GM12878 (cell line): ENCODE measurements around the gene ZNF354B. TPM values are rescaled to one million over a fixed set of nuclear protein-coding genes. Genes with fewer than 3 reads are reported as not detected.
"Not testable (repeated sequence)": the region's sequence is repeated elsewhere in the genome, so short reads cannot be mapped to it uniquely, and the experiment has no call there.

Experiments used
- ATAC-seq: fragments of 200-7000 bp; cut with Tn5 transposase; 3 replicates; pipeline ENCODE4 v1.9.1; 2020; ENCODE audit warnings: mild to moderate bottlenecking, moderate library complexity
- BruUV-seq: library from RNA; stranded (reverse); fragments of 400-500 nt; replicated peaks from 2 replicates; lab custom pipeline; 2021; lab: Mats Ljungman, UMichigan
- CTCF ChIA-PET: fragments of 300-600 bp; sonication (Branson Sonifier 250); formaldehyde crosslinking; extraction: SDS; loops from one replicate; lab custom pipeline; 2021; ENCODE audit warnings: inconsistent platforms; lab: Yijun Ruan, JAX
- POLR2A ChIA-PET: fragments of 350-600 bp; formaldehyde crosslinking; extraction: SDS; loops from one replicate; lab custom pipeline; 2021; ENCODE audit warnings: inconsistent platforms; lab: Charles Lee
- RAD21 ChIA-PET: fragments of 300-600 bp; sonication (Branson Sonifier 250); formaldehyde crosslinking; loops from one replicate; lab custom pipeline; 2023; ENCODE audit warnings: antibody characterized with exemption; ENCODE audit not compliant: unreplicated experiment; lab: Charles Lee
- SMC1A ChIA-PET: fragments of 300-600 bp; sonication (Branson Sonifier 250); formaldehyde crosslinking; loops from one replicate; lab custom pipeline; 2023; ENCODE audit not compliant: unreplicated experiment, uncharacterized antibody; lab: Charles Lee
- DNase-seq: peaks from one replicate; pipeline ENCODE4 v3.0.0-alpha.2; 2011; ENCODE audit warnings: low read depth, low spot score
- FAIRE-seq: peaks from 3 replicates; lab custom pipeline; 2011; peaks lifted over from hg19 to GRCh38; lab: Jason Lieb, UNC
- H2AFZ ChIP-seq: 2 replicates; pipeline ENCODE4 v1.6.0; 2011; ENCODE audit warnings: low read depth, low read length, control low read depth; ENCODE audit not compliant: control insufficient read depth
- H3K27ac ChIP-seq: 2 replicates; pipeline ENCODE4 v1.5.1; 2011; ENCODE audit warnings: control low read depth; ENCODE audit not compliant: control insufficient read depth, insufficient read depth
- H3K27me3 ChIP-seq, 2 experiments: replicated peaks in 1 of 2; 2 replicates each; pipeline versions ENCODE4 v1.6.0 to v1.6.1; 2011; ENCODE audit warnings: low read length in 1 of 2; ENCODE audit not compliant: control insufficient read depth in 2 of 2, insufficient read depth in 2 of 2
- H3K36me3 ChIP-seq, 2 experiments: 2 replicates each; pipeline ENCODE4 v1.5.1; 2011; ENCODE audit warnings: low read length in 1 of 2; ENCODE audit not compliant: control insufficient read depth in 2 of 2, insufficient read depth in 2 of 2
- H3K4me1 ChIP-seq: 2 replicates; pipeline ENCODE4 v1.6.1; 2011; ENCODE audit warnings: mild to moderate bottlenecking, low read length, moderate library complexity, mixed read lengths; ENCODE audit not compliant: control insufficient read depth, insufficient read depth
- H3K4me2 ChIP-seq: 2 replicates; pipeline ENCODE4 v1.6.0; 2011; ENCODE audit warnings: control low read depth; ENCODE audit not compliant: control insufficient read depth, insufficient read depth
- H3K4me3 ChIP-seq: fragments of 200-600 bp; sonication (generic); 2 replicates; pipeline ENCODE4 v1.5.1; 2016
- H3K79me2 ChIP-seq: 2 replicates; pipeline ENCODE4 v1.6.0; 2011; ENCODE audit warnings: low read length; ENCODE audit not compliant: control insufficient read depth, insufficient read depth
- H3K9ac ChIP-seq: 2 replicates; pipeline ENCODE4 v1.8.0; 2011; ENCODE audit warnings: low read length, control low read depth, mixed read lengths; ENCODE audit not compliant: control insufficient read depth, insufficient read depth
- H3K9me3 ChIP-seq: replicated peaks from 3 replicates; pipeline ENCODE4 v1.5.1; 2011; ENCODE audit warnings: mild to moderate bottlenecking, low read length; ENCODE audit not compliant: control insufficient read depth, insufficient read depth
- H4K20me1 ChIP-seq: 2 replicates; pipeline ENCODE4 v1.6.0; 2011; ENCODE audit not compliant: control insufficient read depth, insufficient read depth
- ZNF207 ChIP-seq: fragments of 450-650 bp; IDR thresholded peaks from 2 replicates; pipeline ENCODE4 v1.6.1; 2014; ENCODE audit warnings: antibody characterized with exemption, mild to moderate bottlenecking, borderline replicate concordance
- WGBS: methylation state at CpG from one replicate; pipeline ENCODE4 v1.1.6; 2016; ENCODE audit warnings: low lambda C conversion rate; ENCODE audit not compliant: insufficient replicate concordance, insufficient coverage; ENCODE audit errors: missing lambda C conversion rate; 5-methylcytosine and 5-hydroxymethylcytosine counted together
- in situ Hi-C: fragments of 300-500 bp; cut with MboI; formaldehyde crosslinking; loops from 9 replicates; pipeline ENCODE4 v1.14.3; 2018; ENCODE audit warnings: mixed read lengths
- intact Hi-C: fragments of 100-400 bp; cut with micrococcal nuclease; formaldehyde crosslinking; loops from one replicate; pipeline ENCODE4 v1.14.2; 2022; ENCODE audit not compliant: unreplicated experiment
- polyA plus RNA-seq, 11 experiments: library from polyadenylated mRNA; depleted of rRNA in 4 of 11; unstranded in 6 of 11; stranded (reverse) in 5 of 11; fragments of >200 nt; fragmentation: Nextera tagmentation in 4 of 11; fragmentation: Illumina TruSeq in 1 of 11; extraction: Ambion mirVana in 4 of 11; extraction: Trizol in 1 of 11; gene quantifications; 1 replicate in 1 of 11; 2 replicates in 10 of 11; pipeline versions ENCODE4 v1.2.1 to v1.2.3, GENCODE V29; 2011 to 2016; ENCODE audit warnings: inconsistent platforms in 2 of 11, missing spikeins in 2 of 11, low read depth in 1 of 11
- total RNA-seq, 4 experiments: library from RNA; depleted of rRNA in 3 of 4; stranded (reverse); fragments of >200 nt in 3 of 4; fragmentation: Illumina TruSeq in 1 of 4; extraction: Trizol in 1 of 4; gene quantifications; 2 replicates each; pipeline versions ENCODE4 v1.2.1 to v1.2.3, GENCODE V29; 2013 to 2021

The ZNF354B gene
- total and polyA plus RNA-seq, 10 of the 15 experiments (the other 5 are each of a cell fraction or from before 2014, with no cell fraction given): 0.64 to 11.1 (median 4.9) TPM

DNA sequence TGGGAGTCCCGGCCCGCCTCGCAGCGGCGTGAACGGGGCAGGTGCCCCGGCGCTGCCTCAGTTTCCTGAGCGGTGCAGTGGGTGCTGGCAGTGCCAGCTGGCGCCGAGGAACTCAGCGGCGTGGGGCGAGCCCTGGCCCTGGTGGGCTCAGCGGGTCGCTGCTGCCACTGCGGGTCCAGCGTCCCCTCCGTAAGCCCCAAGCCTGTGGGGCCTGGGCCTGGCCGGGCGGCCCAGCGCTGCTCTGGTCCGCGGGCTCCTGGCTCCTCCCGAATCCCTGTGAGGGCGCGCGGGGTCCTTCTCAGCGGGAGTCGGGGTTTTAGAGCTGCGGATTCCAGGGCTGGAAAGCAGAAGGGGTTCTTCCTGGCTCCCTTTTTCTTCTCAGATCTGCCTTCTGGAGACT, 862 bp downstream of the ZNF354B start:
- H3K79me2 ChIP-seq, CTCF ChIA-PET, BruUV-seq, intact Hi-C loops, H3K27me3 ChIP-seq, H4K20me1 ChIP-seq, H3K4me3 ChIP-seq, POLR2A ChIA-PET, FAIRE-seq, H3K4me1 ChIP-seq, H2AFZ ChIP-seq, H3K36me3 ChIP-seq, RAD21 ChIA-PET, H3K9me3 ChIP-seq, DNase-seq, H3K4me2 ChIP-seq, H3K27ac ChIP-seq, SMC1A ChIA-PET, in situ Hi-C loops: not testable (repeated sequence)
- ATAC-seq: peak; percentile 20
- peak overlapping the region; percentile 46; the same call in 1 of the 2 replicates for H3K9ac ChIP-seq
- WGBS: 48% methylated on average over 10 of the region's 31 CpGs

DNA sequence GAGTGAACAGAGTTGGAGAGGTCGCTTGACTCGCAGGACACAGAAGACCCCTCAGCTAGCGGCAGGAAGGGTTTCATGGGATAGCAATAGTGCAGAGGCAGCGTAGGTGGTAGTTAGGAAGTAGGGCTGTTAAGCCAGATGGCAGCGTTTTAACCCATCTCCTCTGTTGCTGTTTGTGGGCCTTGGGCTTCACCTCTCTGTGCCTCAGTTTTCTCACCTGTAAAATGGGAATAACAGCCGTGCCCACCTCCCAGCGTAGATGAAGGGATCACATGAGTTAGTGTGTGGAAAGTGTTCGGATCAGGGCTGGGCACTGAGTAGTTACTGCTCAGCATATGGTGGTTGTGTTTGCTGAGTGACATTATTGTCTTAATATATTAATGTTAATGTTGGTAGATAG, 1.9 kb downstream of the ZNF354B start:
- no peak overlapping the region for H3K4me2 ChIP-seq
- H3K9ac ChIP-seq: no peak overlapping the region
- intact Hi-C loops: no loop called here
- H3K4me3 ChIP-seq: no peak overlapping the region
- TF ChIP-seq ZNF207: no peak
- peaks cover 0 to 4% of the 10 kb centered on the region in 2 experiments; a peak in 1 of 4 replicates for H3K36me3 ChIP-seq
- CTCF ChIA-PET: no interaction called here
- no peak overlapping the region for H2AFZ ChIP-seq
- no peak for DNase-seq
- no peaks in the 10 kb centered on the region for H3K79me2 ChIP-seq
- no peak for FAIRE-seq
- H3K9me3 ChIP-seq: peaks cover 2% of the 10 kb centered on the region
- WGBS: 72% methylated on average over 8 of the region's 8 CpGs
- H3K4me1 ChIP-seq: no peaks in the 10 kb centered on the region
- in situ Hi-C loops: no loop called here
- no peak overlapping the region for H3K27ac ChIP-seq
- POLR2A ChIA-PET: no interaction called here
- H3K27me3 ChIP-seq: no peaks in the 10 kb centered on the region
- SMC1A ChIA-PET: no interaction called here
- no TSS peak for BruUV-seq
- ATAC-seq: no peak
- H4K20me1 ChIP-seq: no peaks in the 10 kb centered on the region
- RAD21 ChIA-PET: no interaction called here
